HUES48 (cell line): ENCODE data around the gene TLR1.
"Not testable (repeated sequence)": the region's sequence is repeated elsewhere in the genome, so short reads cannot be mapped to it uniquely, and the experiment has no call there.

Source experiments
- H3K27ac ChIP-seq: one replicate; pipeline ENCODE4 v1.7.0; 2013; ENCODE audit warnings: low read depth, low read length, inconsistent platforms
- H3K27me3 ChIP-seq: 2 replicates; pipeline ENCODE4 v1.6.1; 2013; ENCODE audit warnings: mild to moderate bottlenecking, low read length; ENCODE audit not compliant: control insufficient read depth, insufficient read depth
- H3K36me3 ChIP-seq: 2 replicates; pipeline ENCODE4 v1.6.1; 2013; ENCODE audit warnings: low read length; ENCODE audit not compliant: control insufficient read depth, insufficient read depth
- H3K4me1 ChIP-seq: 2 replicates; pipeline ENCODE4 v1.6.1; 2013; ENCODE audit warnings: mild to moderate bottlenecking, low read length; ENCODE audit not compliant: control insufficient read depth, insufficient read depth
- H3K4me3 ChIP-seq: 2 replicates; pipeline ENCODE4 v1.5.1; 2013; ENCODE audit warnings: mild to moderate bottlenecking, low read depth, low read length
- H3K9ac ChIP-seq: 2 replicates; pipeline ENCODE4 v1.6.1; 2013; ENCODE audit warnings: mild to moderate bottlenecking, low read depth, low read length, moderate library complexity
- H3K9me3 ChIP-seq: 2 replicates; pipeline ENCODE4 v1.6.1; 2013; ENCODE audit warnings: low read length; ENCODE audit not compliant: control insufficient read depth, insufficient read depth

TLR1 gene

DNA sequence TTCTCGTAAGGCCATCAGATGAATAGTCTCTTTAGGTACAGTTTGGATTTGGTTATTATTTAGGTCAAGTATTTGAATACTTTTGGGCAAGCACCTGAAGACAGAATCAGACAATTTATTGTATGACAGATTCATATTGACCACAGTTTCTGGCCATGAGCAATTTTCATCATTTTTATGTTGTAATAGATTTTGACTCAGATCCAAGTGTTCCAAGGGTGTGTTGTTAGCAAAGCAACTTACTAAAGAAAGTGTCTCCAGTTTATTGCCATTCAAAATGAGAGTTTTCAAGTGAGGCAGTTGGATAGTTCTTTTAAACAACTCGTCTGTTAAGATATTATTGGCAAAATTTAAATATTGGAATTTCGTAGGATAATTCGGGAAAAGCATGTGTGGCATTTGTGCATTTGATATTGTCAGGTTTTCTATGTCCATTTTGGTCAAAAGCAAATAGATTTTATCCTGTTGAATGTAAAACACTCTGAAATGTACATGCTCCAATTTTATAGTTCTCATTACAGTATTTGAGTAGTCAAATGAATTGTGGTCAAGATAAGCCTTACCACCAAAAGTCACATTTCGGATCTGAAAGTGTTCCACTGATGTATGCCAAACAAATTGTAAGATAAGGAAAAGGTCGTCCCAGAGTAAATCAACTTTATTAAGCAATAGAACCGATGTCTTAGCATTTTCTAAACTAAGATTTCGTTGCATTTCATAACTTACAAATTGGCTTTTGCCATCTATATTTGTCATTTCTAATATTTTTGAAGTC, 30.2 kb downstream of the TLR1 start:
- H3K27me3 ChIP-seq: no peaks in the 10 kb centered on the region
- no peak overlapping the region for H3K4me3 ChIP-seq
- no peak overlapping the region for H3K9ac ChIP-seq
- H3K4me1 ChIP-seq: no peaks in the 10 kb centered on the region
- H3K27ac ChIP-seq: no peak overlapping the region
- no peaks in the 10 kb centered on the region for H3K9me3 ChIP-seq
- H3K36me3 ChIP-seq: no peaks in the 10 kb centered on the region

DNA sequence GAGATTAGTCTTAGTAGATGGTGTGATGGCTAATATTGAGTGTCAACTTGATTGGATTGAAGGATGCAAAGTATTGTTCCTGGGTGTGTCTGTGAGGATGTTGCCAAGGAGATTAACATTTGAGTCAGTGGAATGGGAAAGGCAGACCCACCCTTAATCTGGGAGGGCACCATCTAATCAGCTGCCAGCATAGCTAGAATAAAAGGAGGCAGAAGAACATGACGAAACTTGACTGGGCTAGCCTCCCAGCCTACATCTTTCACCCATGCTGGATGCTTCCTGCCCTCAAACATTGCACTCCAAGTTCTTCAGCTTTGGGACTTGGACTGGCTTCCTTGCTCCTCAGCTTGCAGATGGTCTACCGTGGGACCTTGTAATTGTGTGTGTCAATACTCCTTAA, 34.3 kb downstream of the TLR1 start:
- not testable (repeated sequence) for H3K27me3 ChIP-seq, H3K9ac ChIP-seq, H3K4me3 ChIP-seq, H3K27ac ChIP-seq, H3K36me3 ChIP-seq, H3K4me1 ChIP-seq, H3K9me3 ChIP-seq

DNA sequence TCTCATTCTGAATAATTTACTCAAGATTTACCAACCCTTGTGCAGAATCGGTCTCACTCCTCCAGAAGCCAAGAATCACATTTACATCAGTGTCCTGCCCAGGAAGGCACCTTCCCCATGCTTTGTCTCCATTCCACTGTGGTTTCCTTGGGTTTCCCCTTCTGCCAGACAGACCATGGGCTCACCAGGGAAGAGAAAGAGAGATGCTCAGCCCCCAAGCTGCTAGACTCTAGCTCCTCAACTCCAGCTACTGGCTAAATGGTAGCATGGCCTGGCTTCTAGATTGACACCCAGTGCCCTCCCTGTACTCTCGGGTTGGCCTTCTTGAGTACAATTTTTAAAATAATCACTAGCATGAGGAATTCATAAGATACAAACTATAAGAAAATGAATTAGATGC, 34.7 kb downstream of the TLR1 start:
- Histone ChIP-seq H3K27ac (no peak overlapping the region), H3K9me3 (no peaks in the 10 kb centered on the region), H3K27me3 (no peaks in the 10 kb centered on the region), H3K9ac (no peak overlapping the region), H3K36me3 (no peaks in the 10 kb centered on the region), H3K4me3 (no peak overlapping the region), H3K4me1 (no peaks in the 10 kb centered on the region)

GRCh38 chr4:38769441-38769840, 35.1 kb downstream of the TLR1 start:
- no peaks in the 10 kb centered on the region for H3K27me3 ChIP-seq
- no peak overlapping the region for H3K27ac ChIP-seq
- H3K9me3 ChIP-seq: no peaks in the 10 kb centered on the region
- no peak overlapping the region for H3K4me3 ChIP-seq
- H3K9ac ChIP-seq: no peak overlapping the region
- no peaks in the 10 kb centered on the region for H3K4me1 ChIP-seq
- H3K36me3 ChIP-seq: no peaks in the 10 kb centered on the region

DNA sequence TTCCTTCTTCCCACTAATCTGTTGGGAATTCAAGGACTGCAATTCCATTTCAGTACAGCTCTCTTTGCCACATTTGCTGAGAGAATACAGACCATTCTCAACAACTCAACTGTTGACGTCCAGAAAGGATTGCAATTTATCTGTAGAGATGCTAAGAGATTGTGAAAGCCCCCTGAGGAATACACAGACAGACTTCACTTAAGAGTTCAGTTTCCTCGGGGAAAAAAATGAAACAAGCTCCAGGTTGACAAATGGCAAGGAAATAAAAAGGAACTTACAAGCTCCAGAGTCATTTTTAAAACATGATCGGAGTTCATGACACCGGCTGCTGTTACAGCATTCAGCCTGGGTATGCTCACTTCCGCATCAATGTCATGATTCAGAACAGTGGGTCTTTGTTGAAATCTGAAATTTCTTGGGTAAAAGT, 35.6 kb downstream of the TLR1 start:
- no peaks in the 10 kb centered on the region for H3K9me3 ChIP-seq
- no peak overlapping the region for H3K4me3 ChIP-seq
- no peak overlapping the region for H3K27ac ChIP-seq
- no peaks in the 10 kb centered on the region for H3K36me3 ChIP-seq
- no peak overlapping the region for H3K9ac ChIP-seq
- no peaks in the 10 kb centered on the region for H3K27me3 ChIP-seq
- no peaks in the 10 kb centered on the region for H3K4me1 ChIP-seq

DNA sequence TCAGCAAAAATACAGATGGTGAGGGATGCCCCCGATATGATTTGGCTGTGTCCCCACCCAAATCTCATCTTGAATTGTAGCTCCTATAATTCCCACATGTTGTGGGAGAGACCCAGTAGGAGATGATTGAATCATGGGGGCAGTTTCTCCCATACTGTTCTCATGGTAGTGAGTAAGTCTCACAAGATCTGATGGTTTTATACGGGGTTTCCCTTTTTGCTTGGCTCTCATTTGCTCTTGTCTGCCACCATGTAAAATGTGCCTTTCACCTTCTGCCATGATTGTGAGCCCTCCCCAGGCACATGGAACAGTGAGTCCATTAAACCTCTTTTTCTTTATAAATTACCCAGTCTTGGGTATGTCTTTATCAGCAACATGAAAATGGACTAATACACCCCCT, 37.7 kb downstream of the TLR1 start:
- H3K4me3 ChIP-seq, H3K9ac ChIP-seq, H3K27me3 ChIP-seq, H3K9me3 ChIP-seq, H3K27ac ChIP-seq, H3K36me3 ChIP-seq, H3K4me1 ChIP-seq: not testable (repeated sequence)

- Histone ChIP-seq H3K9ac (no peak overlapping the region), H3K4me3 (no peak overlapping the region), H3K27me3 (no peaks in the 10 kb centered on the region), H3K9me3 (no peaks in the 10 kb centered on the region), H3K27ac (no peak overlapping the region), H3K4me1 (no peaks in the 10 kb centered on the region), H3K36me3 (no peaks in the 10 kb centered on the region)
Observed at GRCh38 chr4:38765382-38765781, 39.2 kb downstream of the TLR1 start.

DNA sequence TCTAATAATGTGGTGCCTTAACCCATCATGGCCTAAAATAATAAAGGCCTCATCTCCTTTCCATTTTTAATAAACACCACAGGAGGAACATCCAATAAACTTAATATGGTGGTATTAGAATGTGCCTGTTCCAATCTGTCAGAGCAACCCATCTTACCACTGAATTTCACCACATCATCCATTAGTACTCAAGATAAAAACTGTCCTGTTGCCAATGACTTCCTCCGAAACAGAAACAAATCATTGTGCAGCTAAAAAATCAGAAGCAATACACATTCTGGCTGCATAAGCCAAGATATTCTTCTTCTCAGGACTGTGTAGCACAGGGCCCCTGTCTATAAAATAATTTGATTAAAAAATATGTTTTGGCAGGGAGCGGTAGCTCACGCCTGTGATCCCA, 40.3 kb downstream of the TLR1 start:
- H3K27me3 ChIP-seq: no peaks in the 10 kb centered on the region
- H3K9ac ChIP-seq: no peak overlapping the region
- H3K9me3 ChIP-seq: no peaks in the 10 kb centered on the region
- H3K36me3 ChIP-seq: no peaks in the 10 kb centered on the region
- H3K4me3 ChIP-seq: no peak overlapping the region
- no peak overlapping the region for H3K27ac ChIP-seq
- no peaks in the 10 kb centered on the region for H3K4me1 ChIP-seq

DNA sequence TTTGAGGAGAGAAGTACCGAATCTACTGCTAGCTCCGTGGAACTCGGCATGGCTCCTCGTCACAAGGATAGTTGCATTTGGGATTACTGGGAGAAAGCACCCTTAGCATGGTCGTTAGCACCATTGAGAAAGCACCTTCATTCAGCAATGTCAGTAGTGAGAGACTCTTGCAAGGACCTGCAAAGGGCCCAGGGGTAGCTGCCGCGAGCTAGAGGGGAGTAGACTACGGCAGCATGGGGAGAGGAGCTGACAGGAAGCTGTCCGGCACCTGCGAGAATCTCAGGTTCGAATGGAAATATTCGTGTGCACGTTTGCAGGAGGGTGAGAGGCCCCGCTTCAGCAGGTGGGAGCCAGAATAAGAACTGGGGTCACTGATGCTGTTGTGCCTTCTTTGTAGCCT, 42.0 kb downstream of the TLR1 start:
- Histone ChIP-seq H3K27ac (no peak overlapping the region), H3K9ac (no peak overlapping the region), H3K4me1 (no peaks in the 10 kb centered on the region)

GRCh38 chr4:38759790-38760122, 44.8 kb downstream of the TLR1 start:
- no peaks in the 10 kb centered on the region for H3K9me3 ChIP-seq
- no peaks in the 10 kb centered on the region for H3K4me1 ChIP-seq
- no peak overlapping the region for H3K4me3 ChIP-seq
- H3K36me3 ChIP-seq: no peaks in the 10 kb centered on the region
- H3K27ac ChIP-seq: no peak overlapping the region
- H3K27me3 ChIP-seq: no peaks in the 10 kb centered on the region
- H3K9ac ChIP-seq: no peak overlapping the region

More for the DNA sequence above, 42.0 kb downstream of the TLR1 start:
- H3K36me3 ChIP-seq: no peaks in the 10 kb centered on the region
- no peaks in the 10 kb centered on the region for H3K27me3 ChIP-seq
- H3K4me3 ChIP-seq: no peak overlapping the region
- no peaks in the 10 kb centered on the region for H3K9me3 ChIP-seq

GRCh38 chr4:38759113-38759789, 45.3 kb downstream of the TLR1 start:
- no peak overlapping the region for H3K27ac ChIP-seq
- no peaks in the 10 kb centered on the region for H3K27me3 ChIP-seq
- H3K4me3 ChIP-seq: no peak overlapping the region
- H3K4me1 ChIP-seq: no peaks in the 10 kb centered on the region
- H3K9me3 ChIP-seq: no peaks in the 10 kb centered on the region
- H3K9ac ChIP-seq: no peak overlapping the region
- no peaks in the 10 kb centered on the region for H3K36me3 ChIP-seq
